GM23248 (cell line): ENCODE measurements around the gene NOTCH3. TPM values are rescaled to one million over a fixed set of nuclear protein-coding genes. Genes with fewer than 3 reads are reported as not detected.

ENCODE experiments used
- DNase-seq: peaks from one replicate; pipeline ENCODE4 v3.0.0-alpha.2; 2015
- H2AFZ ChIP-seq: fragments of 200-600 bp; sonication (generic); 2 replicates; pipeline ENCODE4 v1.6.1; 2016; ENCODE audit warnings: antibody characterized with exemption
- H3F3A ChIP-seq: fragments of 200-600 bp; sonication (generic); 2 replicates; pipeline ENCODE4 v1.6.1; 2016; ENCODE audit warnings: mild to moderate bottlenecking, antibody characterized with exemption, mixed run types; ENCODE audit not compliant: insufficient read depth
- H3K27ac ChIP-seq: fragments of 200-600 bp; sonication (generic); 2 replicates; pipeline ENCODE4 v1.5.1; 2016; ENCODE audit warnings: mild to moderate bottlenecking
- H3K27me3 ChIP-seq: fragments of 200-600 bp; sonication (generic); replicated peaks from 2 replicates; pipeline ENCODE4 v1.6.1; 2016; ENCODE audit warnings: mild to moderate bottlenecking; ENCODE audit not compliant: insufficient read depth
- H3K36me3 ChIP-seq: fragments of 200-600 bp; sonication (generic); 2 replicates; pipeline ENCODE4 v1.6.1; 2016; ENCODE audit warnings: low read depth, mild to moderate bottlenecking
- H3K4me1 ChIP-seq: fragments of 200-600 bp; sonication (generic); 2 replicates; pipeline ENCODE4 v1.6.1; 2016; ENCODE audit warnings: mild to moderate bottlenecking; ENCODE audit not compliant: insufficient read depth
- H3K4me2 ChIP-seq: fragments of 200-600 bp; sonication (generic); one replicate; pipeline ENCODE4 v1.6.1; 2016; ENCODE audit warnings: mild to moderate bottlenecking; ENCODE audit not compliant: unreplicated experiment
- H3K4me3 ChIP-seq: fragments of 200-600 bp; sonication (generic); 2 replicates; pipeline ENCODE4 v1.5.1; 2016; ENCODE audit warnings: mild to moderate bottlenecking
- H3K79me2 ChIP-seq: fragments of 200-600 bp; sonication (generic); 2 replicates; pipeline ENCODE4 v1.6.1; 2016; ENCODE audit warnings: mild to moderate bottlenecking; ENCODE audit not compliant: insufficient read depth
- H3K9ac ChIP-seq: fragments of 200-600 bp; sonication (generic); 2 replicates; pipeline ENCODE4 v1.6.1; 2016; ENCODE audit warnings: mild to moderate bottlenecking
- H3K9me2 ChIP-seq: fragments of 200-600 bp; sonication (generic); 2 replicates; pipeline ENCODE4 v1.6.1; 2016; ENCODE audit warnings: mixed run types, mild to moderate bottlenecking, moderate library complexity; ENCODE audit not compliant: insufficient read depth
- H3K9me3 ChIP-seq: fragments of 200-600 bp; sonication (generic); one replicate; pipeline ENCODE4 v1.6.1; 2017; ENCODE audit warnings: low read depth
- H4K20me1 ChIP-seq: fragments of 200-600 bp; sonication (generic); 2 replicates; pipeline ENCODE4 v1.6.0; 2016; ENCODE audit not compliant: insufficient read depth
- EZH2 ChIP-seq: fragments of 200-600 bp; sonication (generic); IDR thresholded peaks from 2 replicates; pipeline ENCODE4 v1.6.1; 2018; ENCODE audit warnings: antibody characterized with exemption, mild to moderate bottlenecking; ENCODE audit not compliant: insufficient read depth, poor library complexity, severe bottlenecking
- EZH2phosphoT487 ChIP-seq: fragments of 200-600 bp; sonication (generic); IDR thresholded peaks from 2 replicates; pipeline ENCODE4 v1.6.1; 2018; ENCODE audit warnings: antibody characterized with exemption, moderate library complexity, mild to moderate bottlenecking, low read depth; ENCODE audit not compliant: insufficient read depth
- WGBS, 2 experiments: methylation state at CpG; one replicate each; pipeline ENCODE4 v1.1.6; 2015 to 2017; ENCODE audit warnings: low lambda C conversion rate in 2 of 2, low coverage in 1 of 2; ENCODE audit errors: missing lambda C conversion rate in 2 of 2; 5-methylcytosine and 5-hydroxymethylcytosine counted together
- in situ Hi-C: fragments of 300-500 bp; cut with MboI; formaldehyde crosslinking; loops from 2 replicates; pipeline ENCODE4 v1.15.0; 2020
- polyA plus RNA-seq: library from polyadenylated mRNA; unstranded; fragments of >200 nt; fragmentation: Nextera tagmentation; extraction: Ambion mirVana; gene quantifications from 2 replicates; pipeline ENCODE4 v1.2.1, GENCODE V29; 2016
- total RNA-seq: library from RNA; depleted of rRNA; stranded (reverse); fragments of >200 nt; shearing (Covaris generic); gene quantifications from 2 replicates; pipeline ENCODE4 v1.2.3, GENCODE V29; 2014

Gene NOTCH3
- total and polyA plus RNA-seq, 2 experiments from 2014 or later = 16.0 to 66.9 TPM

DNA sequence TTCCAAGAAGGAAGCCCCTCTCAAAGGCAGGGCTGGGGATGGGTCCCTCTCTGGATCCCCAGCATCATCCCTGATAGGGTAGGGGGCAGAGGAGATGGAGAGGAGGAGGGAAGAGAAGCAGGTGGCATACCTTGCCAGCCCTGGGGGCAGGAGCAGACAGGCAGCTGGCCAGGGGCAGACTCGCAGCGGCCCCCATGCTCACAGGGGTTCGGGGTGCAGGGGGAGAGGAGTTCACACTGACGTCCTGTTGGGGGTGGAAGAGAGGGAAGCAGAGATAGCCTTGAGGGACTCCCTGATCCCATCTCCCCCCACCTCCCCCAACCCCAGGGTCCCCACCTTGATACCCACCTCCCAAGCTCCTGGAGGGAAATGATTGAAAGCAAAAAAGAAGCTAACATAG lies 16.0 kb downstream of the NOTCH3 start:
- WGBS, 2 experiments = 85 to 100% methylated on average over 2 to 4 of the region's 4 CpGs
- Histone ChIP-seq H3K9me3 (no peaks in the 10 kb centered on the region), H2AFZ (no peak overlapping the region), H3F3A (no peaks in the 10 kb centered on the region; the same call in 1 of the 2 replicates), H3K4me3 (no peak overlapping the region), H3K27ac (no peak overlapping the region), H3K4me2 (no peak overlapping the region), H3K4me1 (no peaks in the 10 kb centered on the region), H3K36me3 (no peaks in the 10 kb centered on the region; the same call in 1 of the 2 replicates), H3K27me3 (no peaks in the 10 kb centered on the region), H3K9me2 (no peaks in the 10 kb centered on the region), H3K79me2 (no peaks in the 10 kb centered on the region), H3K9ac (no peak overlapping the region), H4K20me1 (no peaks in the 10 kb centered on the region)
- in situ Hi-C loops = loop anchor here (10.0 kb wide), 1 partner anchor 70 kb away; no protein-coding TSS in a partner anchor
- TF ChIP-seq EZH2 = no peak
- TF ChIP-seq EZH2phosphoT487 = no peak
- DNase-seq = no peak

DNA sequence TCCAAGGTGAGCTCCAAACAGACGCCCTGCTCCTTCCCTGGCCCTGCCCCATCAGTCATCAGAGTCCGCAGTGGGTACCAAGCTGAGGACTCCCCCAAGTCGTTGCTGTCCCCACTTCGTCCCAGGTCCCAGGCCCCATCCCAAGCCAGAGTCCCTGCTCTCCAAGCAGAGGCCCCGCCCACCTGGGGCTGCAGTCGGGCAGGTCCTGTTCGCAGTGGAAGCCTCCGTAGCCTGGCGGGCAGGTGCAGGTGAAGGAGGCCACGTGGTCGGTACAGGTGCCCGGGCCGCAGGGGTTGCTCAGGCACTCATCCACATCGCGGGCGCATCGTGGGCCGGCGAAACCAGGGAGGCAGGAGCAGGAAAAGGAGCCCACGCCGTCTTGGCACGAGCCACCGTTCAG lies 19.4 kb downstream of the NOTCH3 start:
- Histone ChIP-seq H3K27ac (no peak overlapping the region), H3K79me2 (no peaks in the 10 kb centered on the region), H3K4me2 (no peak overlapping the region), H3K27me3 (no peaks in the 10 kb centered on the region), H3K4me1 (no peaks in the 10 kb centered on the region), H3K9me3 (no peaks in the 10 kb centered on the region), H4K20me1 (no peaks in the 10 kb centered on the region), H3K9ac (no peak overlapping the region), H3K4me3 (no peak overlapping the region), H3K9me2 (no peaks in the 10 kb centered on the region), H2AFZ (no peak overlapping the region), H3F3A (no peaks in the 10 kb centered on the region; the same call in 1 of the 2 replicates), H3K36me3 (no peaks in the 10 kb centered on the region; the same call in 1 of the 2 replicates)
- DNase-seq = no peak
- in situ Hi-C loops = loop anchor here (10.0 kb wide), 1 partner anchor 73 kb away; no protein-coding TSS in a partner anchor
- WGBS, 2 experiments = 87 to 88% methylated on average over 20 to 23 of the region's 23 CpGs
- TF ChIP-seq EZH2phosphoT487 (no peak), EZH2 (no peak)

DNA sequence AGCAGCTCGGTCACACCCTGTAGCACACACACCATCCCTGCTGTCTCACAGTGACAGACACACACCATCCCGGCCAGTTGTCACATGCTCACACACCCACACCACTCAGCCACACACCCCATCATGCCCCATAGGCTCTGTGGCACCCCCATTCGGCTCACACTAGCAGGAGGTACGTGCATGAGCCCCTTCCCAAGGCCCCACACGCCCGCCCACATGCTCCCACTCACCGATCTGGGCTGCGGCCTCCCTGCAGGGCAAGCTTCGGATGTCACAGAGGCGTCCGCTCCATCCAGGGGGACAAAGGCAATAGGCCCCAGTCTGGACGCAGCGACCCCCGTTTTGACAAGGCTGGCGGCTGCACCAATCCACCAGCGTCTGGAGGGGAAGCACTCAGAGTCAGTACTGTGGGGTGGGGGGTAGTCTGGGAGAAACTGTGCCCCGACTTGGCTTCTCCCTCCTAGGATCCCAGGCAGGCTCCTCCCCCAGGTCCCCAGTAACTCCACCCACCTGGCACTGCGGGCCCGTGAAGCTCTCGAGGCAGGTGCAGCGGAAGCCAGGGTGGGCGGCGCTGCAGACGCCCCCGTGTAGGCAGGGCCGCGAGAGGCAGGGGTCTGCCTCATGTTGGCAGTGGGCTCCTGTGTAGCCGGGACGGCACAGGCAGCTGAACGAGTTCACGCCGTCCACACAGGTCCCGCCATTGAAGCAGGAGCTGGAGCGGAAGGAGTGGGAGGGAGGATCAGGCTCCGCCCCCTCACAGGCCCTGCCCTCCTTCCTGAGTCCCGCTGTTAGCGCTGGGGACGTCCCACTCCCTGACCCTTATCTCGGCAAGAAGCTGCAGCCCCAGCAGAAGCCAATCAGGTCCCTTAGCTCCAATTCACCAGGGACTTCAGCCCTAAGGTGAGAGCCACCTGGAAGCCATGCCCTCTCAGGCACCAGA lies 20.1 kb downstream of the NOTCH3 start:
- no peak overlapping the region for H2AFZ ChIP-seq
- H3K9me3 ChIP-seq = no peaks in the 10 kb centered on the region
- in situ Hi-C loops = loop anchor here (10.0 kb wide), 1 partner anchor 74 kb away; no protein-coding TSS in a partner anchor
- peak; percentile 4 for DNase-seq
- no peaks in the 10 kb centered on the region for H3K9me2 ChIP-seq
- no peak overlapping the region for H3K4me3 ChIP-seq
- no peaks in the 10 kb centered on the region for H4K20me1 ChIP-seq
- H3K79me2 ChIP-seq = no peaks in the 10 kb centered on the region
- H3K27me3 ChIP-seq = no peaks in the 10 kb centered on the region
- 82 to 87% methylated on average over 37 to 38 of the region's 39 CpGs for WGBS, 2 experiments
- TF ChIP-seq EZH2 (no peak), EZH2phosphoT487 (no peak)
- H3K36me3 ChIP-seq = no peaks in the 10 kb centered on the region; the same call in 1 of the 2 replicates
- no peak overlapping the region for H3K9ac ChIP-seq
- H3K27ac ChIP-seq = no peak overlapping the region
- no peaks in the 10 kb centered on the region; the same call in 1 of the 2 replicates for H3F3A ChIP-seq
- no peak overlapping the region for H3K4me2 ChIP-seq
- no peaks in the 10 kb centered on the region for H3K4me1 ChIP-seq

DNA sequence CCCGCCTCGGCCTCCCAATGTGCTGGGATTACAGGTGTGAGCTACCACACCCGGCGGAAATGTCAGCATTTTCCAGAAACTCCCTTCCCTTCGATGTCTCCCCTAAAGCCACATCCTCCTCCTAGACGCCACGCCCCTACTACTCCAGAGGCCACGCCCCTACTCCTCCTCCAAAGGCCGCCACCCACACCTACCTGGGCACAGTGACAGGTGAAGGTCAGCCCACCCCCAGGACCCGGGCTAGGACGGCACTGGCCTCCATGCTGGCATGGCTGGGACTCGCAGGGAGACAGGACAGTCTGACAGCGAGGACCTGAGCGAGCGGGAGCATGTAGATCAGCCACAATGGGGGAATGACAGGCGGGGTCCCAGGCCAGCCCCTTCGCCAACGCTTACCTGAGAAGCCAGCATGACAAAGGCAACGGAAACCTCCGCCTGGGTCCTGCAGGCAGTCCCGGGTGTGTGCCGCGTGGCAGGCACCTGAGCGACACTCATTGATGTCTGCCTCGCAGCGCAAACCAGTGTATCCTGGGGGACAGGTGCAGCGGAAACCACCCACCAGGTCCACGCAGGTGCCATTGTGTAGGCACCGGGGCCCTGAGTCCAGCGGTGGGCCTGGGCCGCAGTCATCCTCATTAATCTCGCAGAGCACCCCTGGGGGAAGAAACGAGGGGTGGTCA lies 22.0 kb downstream of the NOTCH3 start:
- Histone ChIP-seq H3K79me2 (no peaks in the 10 kb centered on the region), H3K9me2 (no peaks in the 10 kb centered on the region), H3K36me3 (no peaks in the 10 kb centered on the region; the same call in 1 of the 2 replicates), H2AFZ (no peak overlapping the region), H3F3A (no peaks in the 10 kb centered on the region; the same call in 1 of the 2 replicates), H3K4me1 (no peaks in the 10 kb centered on the region), H3K27me3 (no peaks in the 10 kb centered on the region), H4K20me1 (no peaks in the 10 kb centered on the region), H3K9me3 (no peaks in the 10 kb centered on the region), H3K4me3 (no peak overlapping the region), H3K9ac (no peak overlapping the region), H3K27ac (no peak overlapping the region), H3K4me2 (no peak overlapping the region)
- in situ Hi-C loops = no loop called here
- peak; percentile 8 for DNase-seq
- no peak for TF ChIP-seq EZH2phosphoT487
- no peak for TF ChIP-seq EZH2
- 94 to 96% methylated on average over 32 to 33 of the region's 33 CpGs for WGBS, 2 experiments
